ENCODE data around the gene WWOX.

DNA sequence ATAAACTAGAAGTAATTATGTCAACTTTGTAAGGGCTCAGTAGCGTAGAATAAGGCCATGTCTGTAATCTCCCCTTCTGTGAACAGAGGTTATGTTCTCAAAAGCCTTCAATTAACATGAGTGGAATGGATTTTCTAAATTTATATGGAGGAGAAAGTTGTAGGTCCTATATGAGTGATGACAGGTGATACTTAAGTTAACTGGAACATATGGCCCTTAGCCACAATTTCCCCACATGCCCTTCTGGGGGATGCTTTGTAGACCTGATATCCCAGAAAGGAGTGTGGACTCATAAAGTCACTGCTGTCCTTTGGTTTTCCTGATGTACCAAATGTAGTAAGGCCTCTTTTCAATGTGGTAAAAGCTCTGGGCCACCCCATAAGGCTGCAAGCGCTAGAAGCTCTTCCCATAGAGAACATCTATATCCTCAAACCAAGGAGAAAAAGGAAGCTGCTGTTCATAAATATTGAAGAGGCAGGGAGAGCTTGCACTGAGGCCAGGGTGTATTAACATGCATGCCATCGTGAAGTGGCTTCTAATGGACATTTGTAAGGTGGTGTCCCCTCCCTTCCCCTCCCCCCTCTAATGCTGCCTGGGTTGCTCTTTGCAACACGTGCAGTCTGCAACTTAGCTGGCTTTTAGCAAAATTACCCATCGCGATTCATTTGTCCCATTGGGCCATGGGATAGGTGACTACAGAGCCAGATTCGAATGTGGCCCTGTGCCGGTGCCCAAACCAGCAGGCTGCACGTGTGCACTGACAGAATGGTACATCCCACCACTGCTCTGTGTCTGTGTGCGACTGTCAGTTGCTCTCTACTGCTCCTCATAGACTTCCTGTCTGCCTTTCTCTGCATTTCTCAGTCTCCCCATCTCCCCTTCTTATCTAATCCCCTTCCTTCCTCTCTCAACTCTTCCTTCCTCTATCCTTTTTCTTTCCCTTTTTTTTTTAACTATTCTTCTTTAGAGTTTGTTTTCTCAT lies 269.0 kb downstream of the WWOX start:
- no peak for TF ChIP-seq POLR2AphosphoS5 (IDR thresholded peaks at IDR 0.05)
- TF ChIP-seq, protein P1, sequence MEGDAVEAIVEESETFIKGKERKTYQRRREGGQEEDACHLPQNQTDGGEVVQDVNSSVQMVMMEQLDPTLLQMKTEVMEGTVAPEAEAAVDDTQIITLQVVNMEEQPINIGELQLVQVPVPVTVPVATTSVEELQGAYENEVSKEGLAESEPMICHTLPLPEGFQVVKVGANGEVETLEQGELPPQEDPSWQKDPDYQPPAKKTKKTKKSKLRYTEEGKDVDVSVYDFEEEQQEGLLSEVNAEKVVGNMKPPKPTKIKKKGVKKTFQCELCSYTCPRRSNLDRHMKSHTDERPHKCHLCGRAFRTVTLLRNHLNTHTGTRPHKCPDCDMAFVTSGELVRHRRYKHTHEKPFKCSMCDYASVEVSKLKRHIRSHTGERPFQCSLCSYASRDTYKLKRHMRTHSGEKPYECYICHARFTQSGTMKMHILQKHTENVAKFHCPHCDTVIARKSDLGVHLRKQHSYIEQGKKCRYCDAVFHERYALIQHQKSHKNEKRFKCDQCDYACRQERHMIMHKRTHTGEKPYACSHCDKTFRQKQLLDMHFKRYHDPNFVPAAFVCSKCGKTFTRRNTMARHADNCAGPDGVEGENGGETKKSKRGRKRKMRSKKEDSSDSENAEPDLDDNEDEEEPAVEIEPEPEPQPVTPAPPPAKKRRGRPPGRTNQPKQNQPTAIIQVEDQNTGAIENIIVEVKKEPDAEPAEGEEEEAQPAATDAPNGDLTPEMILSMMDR (IDR thresholded peaks at IDR 0.05): no peak
- TF ChIP-seq POLR2A (IDR thresholded peaks at IDR 0.05): no peak
